ENCODE measurements around the gene ZNF664. TPM values are rescaled to one million over a fixed set of nuclear protein-coding genes. Genes with fewer than 3 reads are reported as not detected.

The ZNF664 gene
- total RNA-seq, 2 experiments from 2014 or later: 45.9 to 50.4 TPM

DNA sequence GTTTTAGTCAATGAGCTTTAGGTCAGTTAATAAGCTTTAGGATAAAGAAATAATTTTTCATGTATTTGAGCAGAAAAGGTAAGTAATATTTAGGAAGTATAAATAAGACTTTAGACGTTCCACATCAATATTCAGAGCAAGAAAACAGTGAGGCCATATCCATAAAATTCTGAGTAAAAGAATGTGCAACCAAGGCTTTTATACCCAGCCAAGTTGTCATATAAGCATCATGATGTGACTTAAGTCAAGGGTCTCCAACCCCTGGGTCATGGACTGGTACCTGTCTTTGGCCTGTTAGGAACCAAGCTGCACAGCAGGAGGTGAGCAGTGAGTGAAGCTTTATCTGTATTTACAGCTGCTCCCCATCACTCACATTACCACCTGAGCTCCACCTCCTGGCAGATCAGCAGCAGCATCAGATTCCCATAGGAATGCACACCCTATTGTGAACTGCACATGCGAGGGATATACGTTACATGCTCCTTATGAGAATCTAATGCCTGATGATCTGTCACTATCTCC is 74.1 kb downstream of the ZNF664 start:
- no peak for ATAC-seq (ENCODE audit: low read depth)
- H3K4me1 Mint-ChIP-seq: peaks cover 5% of the 10 kb centered on the region
- POLR2A ChIA-PET: no interaction called here
- H3K36me3 Mint-ChIP-seq: peaks cover 6% of the 10 kb centered on the region
- no peak overlapping the region for H3K4me3 Mint-ChIP-seq
- H3K27ac Mint-ChIP-seq: no peak overlapping the region
- H3K27me3 Mint-ChIP-seq: no peaks in the 10 kb centered on the region
- H3K9me3 Mint-ChIP-seq: peaks cover 19% of the 10 kb centered on the region
- DNase-seq: no peak

- no peak overlapping the region for H3K4me3 Mint-ChIP-seq
- H3K36me3 Mint-ChIP-seq: peaks cover 6% of the 10 kb centered on the region
- no peaks in the 10 kb centered on the region for H3K4me1 Mint-ChIP-seq
- ATAC-seq (ENCODE audit: low read depth): no peak
- H3K9me3 Mint-ChIP-seq: peaks cover 19% of the 10 kb centered on the region
- POLR2A ChIA-PET: interaction anchor here (0.7 kb wide), 1 partner anchor 288 kb away, joined by 3 read pairs; no protein-coding TSS in a partner anchor
- H3K27me3 Mint-ChIP-seq: no peaks in the 10 kb centered on the region
- DNase-seq: no peak
- no peak overlapping the region for H3K27ac Mint-ChIP-seq
Measured at GRCh38 chr12:124049451-124050094, 76.6 kb downstream of the ZNF664 start.

DNA sequence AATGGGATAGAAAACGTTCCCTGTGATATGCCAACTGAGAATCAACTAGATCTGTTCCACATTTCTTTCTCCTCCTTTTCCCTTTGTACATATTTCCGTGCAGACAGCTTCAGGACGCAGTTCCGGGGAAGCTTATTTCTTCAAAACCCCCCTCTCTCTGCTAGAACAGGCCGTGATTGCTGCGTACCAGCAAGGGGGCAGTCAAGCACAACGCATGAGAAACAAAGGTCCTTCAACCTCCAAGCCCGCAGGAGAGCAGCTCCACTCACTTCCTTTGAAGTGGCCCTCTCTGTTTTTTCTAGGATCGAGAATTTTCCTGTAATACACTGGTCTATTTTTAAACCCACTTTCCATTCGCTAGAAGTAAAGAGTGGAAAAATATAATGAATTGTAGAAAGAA is 80.8 kb downstream of the ZNF664 start:
- no peaks in the 10 kb centered on the region for H3K4me1 Mint-ChIP-seq
- no peak overlapping the region for H3K27ac Mint-ChIP-seq
- no peak for DNase-seq
- H3K9me3 Mint-ChIP-seq: peaks cover 3% of the 10 kb centered on the region
- no peaks in the 10 kb centered on the region for H3K27me3 Mint-ChIP-seq
- POLR2A ChIA-PET: no interaction called here
- H3K4me3 Mint-ChIP-seq: no peak overlapping the region
- H3K36me3 Mint-ChIP-seq: no peaks in the 10 kb centered on the region
- ATAC-seq (ENCODE audit: low read depth): no peak

- POLR2A ChIA-PET: interaction anchor here (0.7 kb wide), 1 partner anchor 540 kb away, joined by 3 read pairs; no protein-coding TSS in a partner anchor
- Mint-ChIP-seq H3K27me3 (no peaks in the 10 kb centered on the region), H3K4me1 (no peaks in the 10 kb centered on the region), H3K4me3 (no peak overlapping the region), H3K9me3 (peaks cover 6% of the 10 kb centered on the region), H3K27ac (no peak overlapping the region), H3K36me3 (no peaks in the 10 kb centered on the region)
- ATAC-seq (ENCODE audit: low read depth): no peak
- no peak for DNase-seq
Measured at GRCh38 chr12:124055066-124055465, 82.1 kb downstream of the ZNF664 start.

GRCh38 chr12:124057691-124058090 is 84.7 kb downstream of the ZNF664 start:
- ATAC-seq (ENCODE audit: low read depth) (no peak), DNase-seq (no peak)
- Mint-ChIP-seq H3K27me3 (peaks cover 8% of the 10 kb centered on the region), H3K9me3 (peaks cover 6% of the 10 kb centered on the region), H3K4me3 (no peak overlapping the region), H3K4me1 (no peaks in the 10 kb centered on the region), H3K36me3 (no peaks in the 10 kb centered on the region), H3K27ac (no peak overlapping the region)
- POLR2A ChIA-PET: no interaction called here

- Mint-ChIP-seq H3K27ac (no peak overlapping the region), H3K4me1 (no peaks in the 10 kb centered on the region), H3K36me3 (no peaks in the 10 kb centered on the region), H3K4me3 (no peak overlapping the region), H3K27me3 (peaks cover 11% of the 10 kb centered on the region), H3K9me3 (peaks cover 8% of the 10 kb centered on the region)
- ATAC-seq (ENCODE audit: low read depth): no peak
- DNase-seq: no peak
- POLR2A ChIA-PET: no interaction called here
Measured at GRCh38 chr12:124059752-124060151, 86.7 kb downstream of the ZNF664 start.

Other genes starting within 250 kb of the ZNF664 start
- gene DNAH10, start 210.9 kb upstream of the ZNF664 start, total RNA-seq: under 1 TPM; 0.28 to 0.34 TPM
- 10 to 100 TPM; 25.4 to 26.4 TPM for gene CCDC92, start 384 bp upstream of the ZNF664 start, total RNA-seq